HG03159 (cell line): ENCODE measurements around the gene ATAD3B.
"Not testable (repeated sequence)": the region's sequence is repeated elsewhere in the genome, so short reads cannot be mapped to it uniquely, and the experiment has no call there.

Experiments
- ATAC-seq: cut with Tn5 transposase; IDR thresholded peaks from one replicate; pipeline ENCODE4 v1.9.1; 2021; ENCODE audit warnings: mild to moderate bottlenecking, moderate library complexity; ENCODE audit not compliant: unreplicated experiment

The ATAD3B gene

GRCh38 chr1:1450616-1451015 is 20.9 kb upstream of the ATAD3B start:
- not testable (repeated sequence) for ATAC-seq

- no peak for ATAC-seq
These were observed 19.7 kb upstream of the ATAD3B start for GRCh38 chr1:1451696-1452364.

- ATAC-seq, result not testable (repeated sequence)
These were observed 19.2 kb upstream of the ATAD3B start for GRCh38 chr1:1452365-1452739.

- no peak for ATAC-seq
These were observed 18.7 kb upstream of the ATAD3B start for GRCh38 chr1:1452882-1453281.

- not testable (repeated sequence) for ATAC-seq
These were observed 17.1 kb upstream of the ATAD3B start for GRCh38 chr1:1454286-1455056.

GRCh38 chr1:1455366-1455884 is 16.1 kb upstream of the ATAD3B start:
- no peak for ATAC-seq

- not testable (repeated sequence) for ATAC-seq
These were observed 15.6 kb upstream of the ATAD3B start for GRCh38 chr1:1455934-1456333.

GRCh38 chr1:1456683-1457255 is 14.8 kb upstream of the ATAD3B start:
- ATAC-seq, result not testable (repeated sequence)

GRCh38 chr1:1459156-1459555 is 12.4 kb upstream of the ATAD3B start:
- not testable (repeated sequence) for ATAC-seq

- ATAC-seq, result not testable (repeated sequence)
These were observed 11.9 kb upstream of the ATAD3B start for GRCh38 chr1:1459711-1460110.

- no peak for ATAC-seq
These were observed 10.9 kb upstream of the ATAD3B start for GRCh38 chr1:1460540-1461130.

GRCh38 chr1:1461721-1462317 is 9.7 kb upstream of the ATAD3B start:
- no peak for ATAC-seq

GRCh38 chr1:1462318-1462966 is 9.1 kb upstream of the ATAD3B start:
- ATAC-seq, result no peak

GRCh38 chr1:1463312-1463711 is 8.3 kb upstream of the ATAD3B start:
- ATAC-seq, result no peak

- not testable (repeated sequence) for ATAC-seq
These were observed 3.2 kb upstream of the ATAD3B start for GRCh38 chr1:1468196-1468985.

GRCh38 chr1:1470626-1471388 is 758 bp upstream of the ATAD3B start:
- no peak for ATAC-seq

- peak; percentile 20 for ATAC-seq
These were observed 700 bp downstream of the ATAD3B start for GRCh38 chr1:1472053-1472876.

- not testable (repeated sequence) for ATAC-seq
These were observed 4.4 kb downstream of the ATAD3B start for GRCh38 chr1:1476011-1476410.
